Mononuclear cell (primary cell): ENCODE results near the gene SCP2. TPM values are rescaled to one million over a fixed set of nuclear protein-coding genes. Genes with fewer than 3 reads are reported as not detected.

Experiments used
- H3K27me3 ChIP-seq: 2 replicates; pipeline ENCODE4 v1.6.0; 2011; ENCODE audit warnings: low read length, control low read depth; ENCODE audit not compliant: insufficient read depth
- H3K4me1 ChIP-seq: 2 replicates; pipeline ENCODE4 v1.5.1; 2011; ENCODE audit warnings: mild to moderate bottlenecking, low read length, control low read depth; ENCODE audit not compliant: insufficient read depth
- H3K4me3 ChIP-seq: 2 replicates; pipeline ENCODE4 v1.5.1; 2011; ENCODE audit warnings: mild to moderate bottlenecking, low read length, moderate library complexity
- H3K9me3 ChIP-seq: 2 replicates; pipeline ENCODE4 v1.5.1; 2011; ENCODE audit warnings: low read depth, mild to moderate bottlenecking, control low read depth, low read length
- total RNA-seq: library from RNA; depleted of rRNA; stranded (reverse); fragments of >200 nt; gene quantifications from one replicate; pipeline ENCODE4 v1.2.3, GENCODE V29; 2012

The SCP2 gene
- total RNA-seq, 1 donor = 76.3 TPM

DNA sequence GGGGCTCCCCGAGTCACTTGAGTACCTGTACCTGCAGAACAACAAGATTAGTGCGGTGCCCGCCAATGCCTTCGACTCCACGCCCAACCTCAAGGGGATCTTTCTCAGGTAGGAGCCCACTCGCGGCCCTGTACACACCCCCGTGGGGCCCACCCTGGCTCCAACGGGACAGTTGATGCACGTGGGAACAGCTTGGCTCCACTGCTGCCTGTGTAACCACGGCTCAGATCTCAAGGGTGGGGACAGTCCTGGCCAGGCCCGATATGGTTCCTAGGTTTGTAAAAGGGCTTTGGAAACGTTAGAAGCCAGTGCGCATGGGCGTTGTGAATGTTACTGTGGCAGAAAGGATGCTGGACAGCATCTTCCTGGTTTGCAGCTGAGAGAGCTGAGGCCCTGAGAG lies 153.7 kb downstream of the SCP2 start:
- H3K27me3 ChIP-seq = no peaks in the 10 kb centered on the region
- no peaks in the 10 kb centered on the region for H3K4me1 ChIP-seq
- no peak overlapping the region for H3K4me3 ChIP-seq
- no peaks in the 10 kb centered on the region for H3K9me3 ChIP-seq

GRCh38 chr1:53081384-53082066 lies 154.4 kb downstream of the SCP2 start:
- Histone ChIP-seq H3K4me1 (no peaks in the 10 kb centered on the region), H3K9me3 (no peaks in the 10 kb centered on the region), H3K27me3 (no peaks in the 10 kb centered on the region), H3K4me3 (no peak overlapping the region)

DNA sequence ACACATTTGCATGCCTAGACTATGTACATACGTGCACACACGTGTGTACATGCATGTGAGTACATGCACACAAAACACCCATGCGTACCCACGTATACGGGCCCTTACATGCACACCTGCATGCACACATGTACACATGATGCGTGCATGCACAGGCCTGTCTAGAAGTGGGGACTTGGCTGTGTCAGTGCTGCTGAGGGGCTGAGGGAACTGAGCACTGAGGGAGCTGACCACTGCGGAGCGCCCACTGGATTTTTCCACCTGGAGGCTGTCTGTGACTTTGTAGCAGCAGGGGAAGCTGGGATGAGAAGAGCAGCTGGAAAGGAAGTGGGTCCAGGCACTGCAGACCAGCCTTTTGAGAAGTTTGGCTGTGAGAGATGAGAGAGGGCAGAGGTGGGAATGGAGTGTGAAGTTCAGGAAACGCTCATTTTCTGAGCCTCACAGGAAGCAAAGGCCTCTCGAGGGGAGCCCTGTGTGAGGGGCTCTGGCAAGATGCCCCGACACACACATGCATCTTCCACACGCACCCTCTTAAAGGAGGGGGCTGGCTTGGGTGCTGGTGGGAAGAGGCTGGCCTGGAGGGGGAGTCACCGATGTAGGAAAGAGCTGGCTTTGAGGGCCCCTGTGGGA lies 155.9 kb downstream of the SCP2 start:
- Histone ChIP-seq H3K9me3 (no peaks in the 10 kb centered on the region), H3K27me3 (no peaks in the 10 kb centered on the region), H3K4me3 (no peak overlapping the region), H3K4me1 (no peaks in the 10 kb centered on the region)

DNA sequence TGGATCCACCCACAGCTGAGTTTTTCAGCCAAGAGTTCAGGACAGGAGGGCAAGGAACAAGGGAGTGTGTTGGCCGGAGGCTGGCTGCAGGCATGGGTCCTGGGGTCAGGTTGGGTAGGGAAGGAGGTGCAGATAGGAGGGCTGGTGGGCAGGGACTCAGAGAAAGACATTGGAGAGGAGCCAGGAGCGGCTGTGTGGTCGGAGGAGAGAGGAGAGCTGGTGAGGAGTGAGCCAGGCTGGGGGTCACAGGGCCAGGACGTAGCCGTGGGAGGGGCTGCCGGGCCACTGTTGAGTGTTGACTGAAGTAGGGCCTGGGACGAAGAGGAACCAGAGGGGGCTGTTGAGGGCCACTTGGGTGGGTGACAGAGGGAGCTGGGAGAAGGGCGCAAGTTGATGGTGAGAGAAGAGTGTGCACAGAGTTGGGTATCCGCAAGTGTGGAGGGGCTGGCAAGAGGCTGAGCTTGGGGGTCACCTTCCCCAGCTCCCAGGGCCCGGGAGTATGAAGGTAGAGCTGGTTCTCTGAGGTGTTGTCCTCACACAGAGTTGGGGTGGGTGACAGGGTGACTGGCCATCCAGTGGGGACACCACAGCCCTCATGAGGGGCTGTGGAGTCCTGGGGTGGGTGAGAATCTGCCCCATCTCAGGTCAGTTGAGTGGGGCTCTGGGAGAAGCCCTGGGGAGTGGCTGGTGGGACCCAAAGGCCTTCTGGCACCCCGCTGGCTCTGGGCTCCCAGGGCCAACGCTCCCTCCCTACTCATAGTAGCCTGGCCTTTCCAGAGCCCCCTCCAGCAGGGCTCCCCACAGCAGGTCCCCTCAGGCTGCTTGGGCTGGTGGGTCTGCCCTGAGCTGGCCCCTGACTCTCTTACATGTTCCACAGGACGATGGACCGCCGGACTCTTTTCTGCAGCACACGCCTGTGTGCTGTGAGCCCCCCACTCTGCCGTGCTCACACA lies 156.8 kb downstream of the SCP2 start:
- no peak overlapping the region for H3K4me3 ChIP-seq
- no peaks in the 10 kb centered on the region for H3K4me1 ChIP-seq
- no peaks in the 10 kb centered on the region for H3K27me3 ChIP-seq
- H3K9me3 ChIP-seq = no peaks in the 10 kb centered on the region

GRCh38 chr1:53084589-53084971 lies 157.5 kb downstream of the SCP2 start:
- H3K27me3 ChIP-seq = no peaks in the 10 kb centered on the region
- no peak overlapping the region for H3K4me3 ChIP-seq
- no peaks in the 10 kb centered on the region for H3K4me1 ChIP-seq
- no peaks in the 10 kb centered on the region for H3K9me3 ChIP-seq

DNA sequence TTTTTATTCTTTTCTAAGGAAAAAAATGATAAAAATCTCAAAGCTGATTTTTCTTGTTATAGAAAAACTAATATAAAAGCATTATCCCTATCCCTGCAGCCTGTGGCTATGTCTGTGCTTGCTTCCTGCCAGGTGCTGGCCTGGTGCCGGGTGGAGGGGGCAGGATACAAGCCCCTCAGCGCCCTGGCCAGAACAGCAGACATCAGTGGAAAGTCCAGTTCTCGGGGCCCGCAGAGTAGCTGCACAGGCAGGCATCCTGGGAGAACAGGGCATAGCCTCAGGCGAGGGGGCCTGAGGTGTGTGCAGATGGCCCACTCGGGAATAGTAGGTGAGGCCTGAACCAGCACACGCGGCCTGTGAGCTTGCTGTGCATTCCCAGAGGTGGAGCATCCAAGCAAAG lies 158.3 kb downstream of the SCP2 start:
- Histone ChIP-seq H3K4me1 (no peaks in the 10 kb centered on the region), H3K27me3 (no peaks in the 10 kb centered on the region), H3K4me3 (no peak overlapping the region), H3K9me3 (no peaks in the 10 kb centered on the region)

GRCh38 chr1:53086491-53087070 lies 159.5 kb downstream of the SCP2 start:
- no peaks in the 10 kb centered on the region for H3K9me3 ChIP-seq
- no peaks in the 10 kb centered on the region for H3K27me3 ChIP-seq
- no peak overlapping the region for H3K4me3 ChIP-seq
- no peaks in the 10 kb centered on the region for H3K4me1 ChIP-seq

GRCh38 chr1:53087332-53088285 lies 160.5 kb downstream of the SCP2 start:
- Histone ChIP-seq H3K27me3 (no peaks in the 10 kb centered on the region), H3K4me1 (no peaks in the 10 kb centered on the region), H3K9me3 (no peaks in the 10 kb centered on the region), H3K4me3 (no peak overlapping the region)

GRCh38 chr1:53088616-53089300 lies 161.7 kb downstream of the SCP2 start:
- no peak overlapping the region for H3K4me3 ChIP-seq

GRCh38 chr1:53089478-53090226 lies 162.6 kb downstream of the SCP2 start:
- no peaks in the 10 kb centered on the region for H3K27me3 ChIP-seq
- H3K4me3 ChIP-seq = no peak overlapping the region
- no peaks in the 10 kb centered on the region for H3K9me3 ChIP-seq
- H3K4me1 ChIP-seq = no peaks in the 10 kb centered on the region

More at GRCh38 chr1:53088616-53089300, 161.7 kb downstream of the SCP2 start:
- H3K27me3 ChIP-seq = no peaks in the 10 kb centered on the region
- no peaks in the 10 kb centered on the region for H3K9me3 ChIP-seq
- H3K4me1 ChIP-seq = no peaks in the 10 kb centered on the region

DNA sequence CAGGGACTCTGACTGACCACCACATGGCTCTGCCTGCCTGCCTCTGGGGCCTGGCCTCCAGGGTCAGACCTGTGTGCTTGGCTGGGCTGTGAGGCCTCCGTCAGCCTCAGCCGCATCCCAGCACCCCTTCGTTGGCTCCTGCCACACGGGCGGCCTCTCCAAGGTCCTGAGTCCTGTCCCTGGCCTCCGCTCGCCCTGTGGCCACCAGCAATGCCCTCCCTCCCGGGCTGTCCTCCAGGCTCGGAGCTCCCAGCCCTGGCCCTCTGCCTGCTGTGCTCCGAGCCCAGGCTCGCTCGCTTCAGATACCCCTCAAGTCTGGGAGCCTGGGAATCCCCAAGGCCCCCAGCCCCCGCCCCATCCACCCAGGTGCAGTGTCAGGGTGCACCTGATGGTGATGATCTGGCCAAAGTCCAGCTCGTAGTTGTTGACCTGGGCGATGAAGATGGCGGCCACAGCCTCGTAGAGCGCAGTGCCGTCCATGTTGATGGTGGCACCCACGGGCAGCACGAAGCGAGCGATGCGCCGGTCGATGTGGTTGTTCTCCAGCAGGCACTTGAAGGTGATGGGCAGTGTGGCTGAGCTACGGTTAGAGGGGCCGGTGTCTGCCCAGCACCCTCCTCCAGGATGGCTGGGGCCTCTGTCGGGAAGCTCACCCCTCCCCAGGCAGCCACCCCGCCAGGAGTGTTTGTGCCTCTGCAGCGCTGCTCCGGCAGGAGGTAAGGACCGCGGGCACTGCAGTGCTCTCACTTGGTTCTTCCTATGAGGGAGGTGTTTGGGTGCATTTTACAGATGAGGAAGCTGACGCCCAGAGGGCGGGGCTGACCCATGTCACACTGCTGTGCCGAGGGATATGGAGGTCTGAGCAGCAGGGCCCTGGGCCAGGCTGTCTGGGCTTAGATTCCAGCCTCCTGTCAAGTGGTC lies 163.4 kb downstream of the SCP2 start:
- Histone ChIP-seq H3K27me3 (no peaks in the 10 kb centered on the region), H3K4me1 (no peaks in the 10 kb centered on the region), H3K4me3 (no peak overlapping the region), H3K9me3 (no peaks in the 10 kb centered on the region)

GRCh38 chr1:53091841-53092645 lies 165.0 kb downstream of the SCP2 start:
- H3K4me3 ChIP-seq = no peak overlapping the region
- no peaks in the 10 kb centered on the region for H3K27me3 ChIP-seq
- no peaks in the 10 kb centered on the region for H3K4me1 ChIP-seq
- H3K9me3 ChIP-seq = no peaks in the 10 kb centered on the region
